HG03442 (cell line): ENCODE measurements around the gene EIF4E3.

Experiments
- ATAC-seq: cut with Tn5 transposase; IDR thresholded peaks from one replicate; pipeline ENCODE4 v1.9.1; 2021; ENCODE audit warnings: mild to moderate bottlenecking, moderate library complexity; ENCODE audit not compliant: unreplicated experiment

The EIF4E3 gene

GRCh38 chr3:71725271-71725991, at the start of gene EIF4E3:
Gene EIF4E3, minus strand, starts transcription at chr3:71725402. Its CDS starts 35 bp downstream, at chr3:71725367.
- peak; percentile 38 for ATAC-seq

GRCh38 chr3:71771884-71772283, 46.7 kb upstream of the EIF4E3 start:
- no peak for ATAC-seq

GRCh38 chr3:71771126-71771525, 45.9 kb upstream of the EIF4E3 start:
- ATAC-seq, result no peak

GRCh38 chr3:71763426-71763825, 38.2 kb upstream of the EIF4E3 start:
- no peak for ATAC-seq

DNA sequence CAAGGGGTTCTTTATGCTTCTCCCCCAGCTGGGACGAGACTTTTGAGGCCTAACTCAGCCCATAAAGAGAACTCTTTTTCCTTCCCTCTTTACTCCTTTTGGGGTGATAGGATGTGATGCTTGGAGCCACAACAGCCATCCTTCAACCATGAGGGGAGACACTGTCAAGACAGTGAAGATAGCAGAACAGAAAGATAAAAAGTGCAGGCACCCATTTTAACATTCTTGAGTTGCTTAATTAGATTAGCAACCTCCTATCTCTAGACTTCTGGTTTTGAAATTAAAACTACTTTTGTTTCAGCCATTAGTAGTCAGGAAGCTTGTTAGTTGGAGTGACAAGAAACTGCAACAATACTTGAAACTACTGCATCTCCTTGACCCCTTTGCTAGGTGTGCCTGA, 34.9 kb upstream of the EIF4E3 start:
- ATAC-seq, result no peak

DNA sequence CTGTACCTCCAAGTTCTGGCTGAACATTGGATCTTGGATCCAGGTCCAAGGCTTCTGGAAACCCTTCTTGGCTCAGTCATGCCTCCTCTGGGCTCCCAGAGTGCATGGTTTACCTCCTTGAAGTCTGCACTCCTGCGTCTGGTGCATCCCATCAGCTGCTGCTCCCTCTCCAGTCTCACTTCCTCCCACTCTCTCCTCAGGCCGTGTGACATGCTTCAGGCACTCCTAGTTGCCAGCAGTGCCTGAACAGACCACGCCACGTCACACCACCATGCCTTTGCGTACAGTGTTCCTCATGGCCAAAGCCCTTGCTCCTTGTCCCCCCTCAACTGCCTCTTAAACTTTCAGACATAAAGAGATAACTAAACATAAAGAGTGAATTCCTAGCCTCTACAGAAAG, 34.2 kb upstream of the EIF4E3 start:
- ATAC-seq, result no peak

- ATAC-seq, result no peak
These were observed 32.9 kb upstream of the EIF4E3 start for GRCh38 chr3:71758091-71758490.

GRCh38 chr3:71754610-71755253, 29.5 kb upstream of the EIF4E3 start:
- no peak for ATAC-seq

- ATAC-seq, result no peak
These were observed 28.8 kb upstream of the EIF4E3 start, which contains the start of gene GPR27 for GRCh38 chr3:71753701-71754609. Gene GPR27, plus strand, starts transcription at chr3:71753855. Its CDS starts 195 bp downstream, at chr3:71754050.

DNA sequence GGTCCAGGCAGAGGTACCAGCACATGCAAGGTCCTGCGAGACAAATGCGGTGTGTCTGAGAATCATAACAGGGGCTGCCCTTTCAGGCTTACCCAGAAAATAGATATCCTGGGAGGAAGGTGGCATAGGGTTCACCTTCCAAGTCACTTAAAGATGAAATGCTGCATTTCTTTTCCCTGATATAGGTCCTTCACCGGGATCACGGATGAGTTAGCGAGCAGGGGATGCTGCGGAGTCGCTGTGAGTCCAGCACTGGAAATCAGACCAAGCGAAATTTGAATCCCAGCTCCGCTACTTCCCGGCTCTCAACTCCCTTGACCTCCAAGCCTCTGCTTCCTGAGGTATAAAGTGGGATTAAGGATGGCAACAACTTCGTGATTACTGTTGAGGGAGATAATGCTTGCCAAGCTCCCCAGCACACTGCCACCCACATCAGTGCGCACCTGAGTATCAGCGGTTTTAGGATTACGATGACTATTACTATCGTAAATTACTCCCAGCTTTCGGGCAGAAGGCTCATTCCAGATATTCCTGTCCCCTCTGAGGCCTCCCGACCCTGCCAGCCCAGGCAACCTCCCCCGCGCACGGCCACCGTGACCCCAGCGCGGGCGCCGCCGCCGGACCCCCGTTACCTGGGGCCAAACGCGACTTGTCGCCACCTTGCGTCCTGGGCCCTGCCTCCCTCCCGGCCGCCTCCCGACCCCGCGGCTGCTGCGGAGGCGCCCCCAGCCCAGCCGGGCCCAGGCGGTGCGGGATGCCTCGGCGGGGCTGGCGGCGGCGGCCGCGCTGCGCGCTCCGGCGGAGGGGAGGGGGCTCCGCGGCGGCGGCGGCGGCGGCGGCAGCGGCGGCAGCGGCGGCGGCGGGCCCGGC, 27.9 kb upstream of the EIF4E3 start:
- ATAC-seq, result no peak

DNA sequence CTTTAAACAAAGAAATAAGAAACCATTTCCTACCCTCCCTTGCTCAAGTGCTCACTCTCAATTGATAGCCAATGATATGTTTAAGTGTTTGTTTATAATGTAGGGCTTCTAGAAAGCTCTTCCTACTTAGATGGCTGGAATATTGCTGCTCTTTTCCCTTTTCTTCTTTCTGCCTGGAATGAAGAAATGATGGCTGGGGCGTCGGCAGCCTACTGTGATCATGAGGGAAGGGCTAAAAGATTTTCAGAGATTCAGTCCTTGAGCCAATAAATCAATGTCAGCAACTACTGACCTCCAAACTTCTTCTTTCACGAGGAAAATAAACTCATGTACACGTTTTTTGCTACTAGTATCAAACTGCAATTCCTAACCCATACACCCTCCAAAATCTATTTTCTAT, 26.4 kb upstream of the EIF4E3 start:
- ATAC-seq, result no peak

DNA sequence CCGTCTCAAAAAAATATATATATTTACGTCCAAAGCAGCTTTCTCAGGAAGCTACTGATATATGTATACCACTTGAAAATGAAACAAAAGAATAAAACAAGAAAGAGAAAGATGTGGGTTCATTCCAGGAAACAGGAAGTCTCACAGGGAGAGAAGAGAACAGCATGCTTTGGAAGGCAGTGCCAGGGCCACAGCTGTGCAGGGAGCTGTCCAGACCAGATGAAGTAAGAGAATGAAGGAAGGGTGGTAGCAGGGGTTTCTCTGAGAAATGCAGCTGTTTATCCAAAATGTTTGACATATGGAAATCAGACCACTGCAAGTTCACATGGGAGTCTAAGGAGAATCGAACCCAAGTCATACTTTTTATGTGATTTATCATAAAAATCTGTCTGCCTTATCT, 19.5 kb upstream of the EIF4E3 start:
- ATAC-seq, result no peak

- ATAC-seq, result no peak
These were observed 17.4 kb upstream of the EIF4E3 start for GRCh38 chr3:71742621-71743020.

DNA sequence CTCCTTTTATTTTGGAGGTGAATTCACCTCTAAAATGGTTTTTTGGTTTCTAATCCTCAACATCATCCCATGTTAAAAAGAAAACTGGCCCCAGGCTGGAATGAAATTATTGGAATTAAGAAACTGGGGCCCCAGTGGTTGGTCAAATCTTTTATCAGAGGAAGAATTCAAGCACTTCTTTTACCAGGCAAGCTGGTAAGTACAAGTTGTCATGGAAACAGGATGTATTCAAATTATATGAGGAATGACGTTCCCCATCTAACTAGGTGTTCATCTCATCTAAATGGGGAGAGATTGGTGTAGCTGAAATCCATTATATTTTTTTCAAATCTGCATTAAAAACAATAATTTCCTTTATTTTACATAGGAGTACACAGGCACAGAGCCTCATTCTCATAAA, 9.7 kb upstream of the EIF4E3 start:
- ATAC-seq, result no peak

DNA sequence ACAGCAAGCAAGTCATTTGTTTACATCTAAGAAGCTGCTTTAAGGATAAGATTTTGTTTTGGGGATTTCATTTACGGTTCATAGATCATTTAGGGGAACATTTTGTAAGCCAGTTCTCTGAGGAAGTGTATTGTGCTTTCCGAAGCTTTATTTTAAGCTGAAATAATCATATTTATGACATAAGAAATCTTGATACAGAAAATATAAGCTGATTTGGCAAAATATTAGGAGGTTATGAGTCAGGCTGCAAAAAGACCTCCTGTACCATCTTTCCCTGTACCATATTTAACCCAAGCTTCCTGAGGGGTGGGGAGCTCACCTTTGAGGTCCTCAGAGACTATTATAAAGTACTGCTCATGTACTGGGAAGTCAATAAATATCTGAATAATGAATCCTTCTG, 8.1 kb upstream of the EIF4E3 start:
- no peak for ATAC-seq

DNA sequence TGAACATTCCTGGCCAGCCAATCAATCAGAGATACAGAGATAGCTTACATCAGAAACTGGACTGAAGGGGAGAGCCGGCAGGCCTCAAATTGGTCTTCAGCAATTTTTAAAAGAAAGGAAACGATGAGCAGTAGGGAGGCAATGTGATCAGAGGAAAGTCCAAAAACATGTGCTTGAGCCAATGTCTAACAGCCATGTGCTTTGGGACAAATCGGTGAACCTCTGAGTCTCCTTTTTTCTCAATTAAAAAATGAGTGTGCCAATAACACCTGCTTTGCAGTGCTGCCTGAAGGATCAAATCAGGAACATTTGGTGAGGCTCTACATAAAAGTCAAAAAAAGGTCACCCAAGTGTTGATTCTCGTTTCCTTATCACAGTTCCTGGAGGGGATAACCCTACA, 7.4 kb upstream of the EIF4E3 start:
- no peak for ATAC-seq

GRCh38 chr3:71728632-71729342, 3.6 kb upstream of the EIF4E3 start:
- no peak for ATAC-seq

DNA sequence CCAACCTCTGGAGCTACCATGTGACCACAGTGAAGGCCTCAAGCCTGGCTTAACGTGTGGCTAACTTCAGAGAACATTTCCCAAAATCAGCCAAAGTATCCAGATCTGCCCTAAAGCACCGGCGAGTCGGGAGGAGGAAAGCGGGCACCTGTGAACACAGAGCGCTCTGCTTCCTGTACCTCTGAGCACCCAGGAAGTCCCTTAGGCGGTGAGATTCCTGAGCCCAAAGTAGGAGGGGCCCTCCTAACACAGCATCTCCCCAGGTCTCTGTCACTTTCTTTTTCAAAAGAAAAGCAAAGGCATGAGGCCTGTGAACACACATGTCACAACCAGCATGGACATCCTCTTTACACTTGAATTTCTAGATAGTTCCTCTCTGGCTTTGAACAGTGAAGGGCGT, 944 bp upstream of the EIF4E3 start:
- no peak for ATAC-seq

GRCh38 chr3:71724584-71725270, 475 bp downstream of the EIF4E3 start:
- ATAC-seq, result peak; percentile 42

- no peak for ATAC-seq
These were observed 1.1 kb downstream of the EIF4E3 start for GRCh38 chr3:71724171-71724453.
